ENCODE data around the gene ADNP. TPM values are rescaled to one million over a fixed set of nuclear protein-coding genes. Genes with fewer than 3 reads are reported as not detected.

Gene ADNP
- total RNA-seq, 1 donor from 2014 or later, result 22.5 TPM

DNA sequence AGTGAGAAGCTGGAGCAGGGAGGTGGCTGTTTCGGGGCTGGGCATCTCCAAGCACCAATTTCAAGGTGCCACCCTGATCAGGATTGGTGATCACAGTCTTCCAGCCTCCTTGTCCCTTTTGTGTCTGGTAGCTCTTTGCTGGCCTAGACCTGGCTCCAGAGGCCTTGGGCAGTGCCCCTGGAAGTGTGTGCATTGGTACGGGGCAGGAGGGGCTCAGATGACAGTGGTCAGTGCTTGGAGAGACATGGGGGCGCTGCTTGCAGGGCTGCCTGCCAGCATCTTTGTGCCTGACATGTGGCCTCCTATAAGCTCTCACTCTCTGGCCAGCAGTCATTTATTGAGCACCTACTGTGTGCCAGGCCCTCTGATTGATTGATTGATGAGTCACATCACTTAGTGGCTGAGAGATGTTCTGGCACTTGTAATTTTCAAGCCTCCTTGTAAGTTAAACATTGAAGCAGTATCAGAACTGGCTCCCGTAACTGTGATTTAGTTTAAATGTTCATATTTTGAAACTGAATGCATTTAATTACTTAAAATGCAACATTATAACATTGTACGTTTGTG is 74.7 kb downstream of the ADNP start:
- no peak overlapping the region for H3K27ac ChIP-seq
- no peak for DNase-seq (ENCODE audit: low spot score in 2 of 2)
- intact Hi-C loops (cut with DNase I), result no loop called here
- no peaks in the 10 kb centered on the region for H3K9me3 ChIP-seq
- TF ChIP-seq CTCF (IDR thresholded peaks at IDR 0.05), result no peak
- H3K27me3 ChIP-seq, result no peaks in the 10 kb centered on the region
- H3K36me3 ChIP-seq, result no peaks in the 10 kb centered on the region
- H3K4me3 ChIP-seq, result no peak overlapping the region
- H3K4me1 ChIP-seq, result no peaks in the 10 kb centered on the region

GRCh38 chr20:50855498-50856474 is 75.5 kb downstream of the ADNP start:
- no peak for DNase-seq (ENCODE audit: low spot score in 2 of 2)
- no peaks in the 10 kb centered on the region for H3K4me1 ChIP-seq
- no peak overlapping the region for H3K4me3 ChIP-seq
- H3K36me3 ChIP-seq, result no peaks in the 10 kb centered on the region
- no peaks in the 10 kb centered on the region for H3K27me3 ChIP-seq
- TF ChIP-seq CTCF (IDR thresholded peaks at IDR 0.05), result no peak
- H3K9me3 ChIP-seq, result no peaks in the 10 kb centered on the region
- intact Hi-C loops (cut with DNase I), result no loop called here
- H3K27ac ChIP-seq, result no peak overlapping the region

DNA sequence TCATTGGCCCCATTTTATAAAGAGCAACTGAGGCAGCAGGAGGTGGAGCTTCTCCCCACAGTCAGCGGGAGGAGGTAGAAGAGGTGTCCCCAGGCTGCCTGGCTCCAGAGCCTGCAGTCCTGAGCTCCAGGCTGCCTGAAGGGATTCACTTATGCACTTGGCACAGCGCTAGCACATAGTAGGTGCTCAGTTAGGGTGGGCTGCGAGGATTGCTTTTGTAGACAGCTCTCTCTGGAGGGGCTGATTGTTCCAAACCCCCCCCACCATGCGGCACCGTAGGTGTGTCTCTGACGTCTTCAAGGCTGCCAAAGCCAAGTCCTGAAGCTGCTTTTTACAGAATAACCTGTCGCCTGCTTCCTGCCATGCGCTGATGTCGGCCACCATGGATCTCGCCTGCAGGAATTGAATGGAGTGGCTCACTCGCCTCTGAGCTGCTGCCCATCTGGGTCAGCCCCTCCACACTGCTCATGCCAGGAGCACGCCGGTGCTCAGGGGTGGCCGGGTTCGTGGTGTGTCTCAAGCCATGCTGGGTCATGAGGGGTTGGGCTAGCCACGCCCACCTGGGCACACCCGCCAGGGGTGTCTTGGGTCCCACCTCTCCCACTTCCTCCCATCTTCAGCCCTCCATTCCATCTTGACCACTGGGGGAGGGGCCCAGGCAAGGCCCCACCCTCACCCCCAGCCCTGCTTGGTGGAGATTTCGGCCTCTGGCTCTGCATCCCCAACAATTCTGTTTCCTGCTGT is 76.6 kb downstream of the ADNP start:
- Histone ChIP-seq H3K27me3 (no peaks in the 10 kb centered on the region), H3K4me1 (no peaks in the 10 kb centered on the region), H3K36me3 (no peaks in the 10 kb centered on the region), H3K9me3 (no peaks in the 10 kb centered on the region), H3K27ac (no peak overlapping the region), H3K4me3 (no peak overlapping the region)
- DNase-seq (ENCODE audit: low spot score in 2 of 2), result no peak
- TF ChIP-seq CTCF (IDR thresholded peaks at IDR 0.05), result no peak
- intact Hi-C loops (cut with DNase I), result loop anchor here (5.0 kb wide), 1 partner anchor 48 kb away; no protein-coding TSS in a partner anchor

DNA sequence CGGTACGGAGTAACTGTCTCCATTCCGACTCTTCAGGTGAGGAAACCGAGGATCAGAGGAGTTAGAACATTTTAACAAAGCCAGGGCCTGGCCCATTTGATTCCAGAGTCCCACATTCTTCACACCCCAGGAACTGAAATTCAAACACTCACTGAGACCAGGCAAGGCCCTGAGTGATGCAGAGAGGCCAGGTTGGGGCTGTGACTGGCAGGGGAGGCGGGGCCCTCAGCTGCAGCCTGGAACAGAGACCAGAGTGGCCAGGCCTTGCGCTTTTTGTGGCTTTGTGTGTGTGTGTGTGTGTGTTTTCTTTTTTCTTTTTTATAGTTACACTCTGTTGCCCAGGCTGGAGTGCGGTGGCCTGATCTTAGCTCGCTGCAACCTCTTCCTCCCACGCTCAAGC is 79.2 kb downstream of the ADNP start:
- no peaks in the 10 kb centered on the region for H3K36me3 ChIP-seq
- H3K4me1 ChIP-seq, result peaks cover 0 to 14% of the 10 kb centered on the region in 2 donors
- no peak for TF ChIP-seq CTCF (IDR thresholded peaks at IDR 0.05)
- H3K27ac ChIP-seq, result no peak overlapping the region
- intact Hi-C loops (cut with DNase I), result loop anchor here (5.0 kb wide), 1 partner anchor 50 kb away; no protein-coding TSS in a partner anchor
- H3K9me3 ChIP-seq, result no peaks in the 10 kb centered on the region
- H3K27me3 ChIP-seq, result no peaks in the 10 kb centered on the region
- no peak overlapping the region for H3K4me3 ChIP-seq
- DNase-seq (ENCODE audit: low spot score in 2 of 2), result no peak

- Histone ChIP-seq H3K4me3 (no peak overlapping the region), H3K27ac (no peak overlapping the region), H3K27me3 (no peaks in the 10 kb centered on the region), H3K4me1 (peaks cover 0 to 14% of the 10 kb centered on the region in 2 donors), H3K36me3 (no peaks in the 10 kb centered on the region), H3K9me3 (no peaks in the 10 kb centered on the region)
- DNase-seq (ENCODE audit: low spot score in 2 of 2), result no peak
- intact Hi-C loops (cut with DNase I), result loop anchor here (5.0 kb wide), 1 partner anchor 51 kb away; no protein-coding TSS in a partner anchor
- no peak for TF ChIP-seq CTCF (IDR thresholded peaks at IDR 0.05)
Observed at GRCh38 chr20:50850721-50851286, 80.4 kb downstream of the ADNP start.
